ENCODE data around the gene DTYMK. TPM values are rescaled to one million over a fixed set of nuclear protein-coding genes. Genes with fewer than 3 reads are reported as not detected.

Gene DTYMK
- total RNA-seq, 1 experiment from 2014 or later: 155 TPM

- Histone ChIP-seq H3K79me2 (ENCODE audit: low read length) (peaks cover 97% of the 10 kb centered on the region), H4K20me1 (ENCODE audit: low read length) (peaks cover 7% of the 10 kb centered on the region; the same call in 1 of the 2 replicates), H3K4me3 (ENCODE audit: low read length) (no peak overlapping the region), H3K27me3 (ENCODE audit: low read length) (no peaks in the 10 kb centered on the region), H3K4me2 (ENCODE audit: low read length) (no peak overlapping the region), H3K36me3 (ENCODE audit: low read depth, low read length) (no peaks in the 10 kb centered on the region), H2AFZ (ENCODE audit: low read length) (no peak overlapping the region), H3K4me1 (ENCODE audit: insufficient read depth, low read length) (no peaks in the 10 kb centered on the region), H3F3A (ENCODE audit: low read length, unreplicated experiment) (no peaks in the 10 kb centered on the region), H3K9ac (ENCODE audit: low read length) (no peak overlapping the region), H3K9me3 (ENCODE audit: low read length) (no peaks in the 10 kb centered on the region), H3K9me2 (replicated peaks; ENCODE audit: low read length) (no peaks in the 10 kb centered on the region), H3K27ac (ENCODE audit: low read length) (no peak overlapping the region)
- POLR2A ChIA-PET (ENCODE audit: unreplicated experiment): no interaction called here
- no peak for TF ChIP-seq CTCF (conservative IDR thresholded peaks at IDR 0.05; ENCODE audit: low read depth, low read length)
- TF ChIP-seq EZH2 (IDR thresholded peaks at IDR 0.05; ENCODE audit: low read length, unreplicated experiment): no peak
- no peak for TF ChIP-seq EZH2phosphoT487 (IDR thresholded peaks at IDR 0.05; ENCODE audit: borderline replicate concordance, low read length)
- ATAC-seq: no peak
- DNase-seq: no peak
- intact Hi-C loops (cut with micrococcal nuclease): no loop called here
- BruUV-seq (replicated peaks): no TSS peak
- CTCF ChIA-PET: no interaction called here
Observed at GRCh38 chr2:241645056-241645914, 41.3 kb downstream of the DTYMK start.

GRCh38 chr2:241641631-241642030 lies 45.0 kb downstream of the DTYMK start:
- POLR2A ChIA-PET (ENCODE audit: unreplicated experiment): no interaction called here
- Histone ChIP-seq H3K27me3 (ENCODE audit: low read length) (no peaks in the 10 kb centered on the region), H3F3A (ENCODE audit: low read length, unreplicated experiment) (no peaks in the 10 kb centered on the region), H3K36me3 (ENCODE audit: low read depth, low read length) (peaks cover 9% of the 10 kb centered on the region), H3K9me3 (ENCODE audit: low read length) (no peaks in the 10 kb centered on the region), H3K4me3 (ENCODE audit: low read length) (no peak overlapping the region), H3K79me2 (ENCODE audit: low read length) (peaks cover 90% of the 10 kb centered on the region), H3K27ac (ENCODE audit: low read length) (no peak overlapping the region), H2AFZ (ENCODE audit: low read length) (no peak overlapping the region), H4K20me1 (ENCODE audit: low read length) (peaks cover 24% of the 10 kb centered on the region; the same call in 1 of the 2 replicates), H3K9me2 (replicated peaks; ENCODE audit: low read length) (no peaks in the 10 kb centered on the region), H3K9ac (ENCODE audit: low read length) (no peak overlapping the region), H3K4me2 (ENCODE audit: low read length) (no peak overlapping the region), H3K4me1 (ENCODE audit: insufficient read depth, low read length) (peaks cover 10% of the 10 kb centered on the region)
- TF ChIP-seq CTCF (conservative IDR thresholded peaks at IDR 0.05; ENCODE audit: low read depth, low read length) (no peak), EZH2 (IDR thresholded peaks at IDR 0.05; ENCODE audit: low read length, unreplicated experiment) (no peak)
- intact Hi-C loops (cut with micrococcal nuclease): no loop called here
- no TSS peak for BruUV-seq (replicated peaks)
- CTCF ChIA-PET: no interaction called here
- ATAC-seq (no peak), DNase-seq (no peak)

GRCh38 chr2:241640165-241640795 lies 46.3 kb downstream of the DTYMK start:
- DNase-seq: no peak
- H3K36me3 ChIP-seq (ENCODE audit: low read depth, low read length): peaks cover 9% of the 10 kb centered on the region
- H3K9me3 ChIP-seq (ENCODE audit: low read length): no peaks in the 10 kb centered on the region
- ATAC-seq: no peak
- H3K9me2 ChIP-seq (replicated peaks; ENCODE audit: low read length): no peaks in the 10 kb centered on the region
- H3K4me1 ChIP-seq (ENCODE audit: insufficient read depth, low read length): peaks cover 13% of the 10 kb centered on the region
- CTCF ChIA-PET: no interaction called here
- intact Hi-C loops (cut with micrococcal nuclease): no loop called here
- TF ChIP-seq CTCF (conservative IDR thresholded peaks at IDR 0.05; ENCODE audit: low read depth, low read length) (no peak), EZH2 (IDR thresholded peaks at IDR 0.05; ENCODE audit: low read length, unreplicated experiment) (no peak), EZH2phosphoT487 (IDR thresholded peaks at IDR 0.05; ENCODE audit: borderline replicate concordance, low read length) (no peak)
- H3K79me2 ChIP-seq (ENCODE audit: low read length): peaks cover 89% of the 10 kb centered on the region
- POLR2A ChIA-PET (ENCODE audit: unreplicated experiment): no interaction called here
- H2AFZ ChIP-seq (ENCODE audit: low read length): no peak overlapping the region
- H3K4me3 ChIP-seq (ENCODE audit: low read length): no peak overlapping the region
- H4K20me1 ChIP-seq (ENCODE audit: low read length): peaks cover 21% of the 10 kb centered on the region; the same call in 1 of the 2 replicates
- no peak overlapping the region for H3K9ac ChIP-seq (ENCODE audit: low read length)
- H3F3A ChIP-seq (ENCODE audit: low read length, unreplicated experiment): no peaks in the 10 kb centered on the region
- H3K27me3 ChIP-seq (ENCODE audit: low read length): no peaks in the 10 kb centered on the region
- no peak overlapping the region for H3K27ac ChIP-seq (ENCODE audit: low read length)
- BruUV-seq (replicated peaks): no TSS peak
- no peak overlapping the region for H3K4me2 ChIP-seq (ENCODE audit: low read length)

Data from PC-3 (cell line).